GM19372 (cell line): ENCODE measurements around the gene KISS1.
"Not testable (repeated sequence)": the region's sequence is repeated elsewhere in the genome, so short reads cannot be mapped to it uniquely, and the experiment has no call there.

Experiments
- ATAC-seq: cut with Tn5 transposase; IDR thresholded peaks from one replicate; pipeline ENCODE4 v1.9.1; 2021; ENCODE audit warnings: mild to moderate bottlenecking, low read depth, moderate library complexity; ENCODE audit not compliant: unreplicated experiment

Gene KISS1, protein sequence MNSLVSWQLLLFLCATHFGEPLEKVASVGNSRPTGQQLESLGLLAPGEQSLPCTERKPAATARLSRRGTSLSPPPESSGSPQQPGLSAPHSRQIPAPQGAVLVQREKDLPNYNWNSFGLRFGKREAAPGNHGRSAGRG

DNA sequence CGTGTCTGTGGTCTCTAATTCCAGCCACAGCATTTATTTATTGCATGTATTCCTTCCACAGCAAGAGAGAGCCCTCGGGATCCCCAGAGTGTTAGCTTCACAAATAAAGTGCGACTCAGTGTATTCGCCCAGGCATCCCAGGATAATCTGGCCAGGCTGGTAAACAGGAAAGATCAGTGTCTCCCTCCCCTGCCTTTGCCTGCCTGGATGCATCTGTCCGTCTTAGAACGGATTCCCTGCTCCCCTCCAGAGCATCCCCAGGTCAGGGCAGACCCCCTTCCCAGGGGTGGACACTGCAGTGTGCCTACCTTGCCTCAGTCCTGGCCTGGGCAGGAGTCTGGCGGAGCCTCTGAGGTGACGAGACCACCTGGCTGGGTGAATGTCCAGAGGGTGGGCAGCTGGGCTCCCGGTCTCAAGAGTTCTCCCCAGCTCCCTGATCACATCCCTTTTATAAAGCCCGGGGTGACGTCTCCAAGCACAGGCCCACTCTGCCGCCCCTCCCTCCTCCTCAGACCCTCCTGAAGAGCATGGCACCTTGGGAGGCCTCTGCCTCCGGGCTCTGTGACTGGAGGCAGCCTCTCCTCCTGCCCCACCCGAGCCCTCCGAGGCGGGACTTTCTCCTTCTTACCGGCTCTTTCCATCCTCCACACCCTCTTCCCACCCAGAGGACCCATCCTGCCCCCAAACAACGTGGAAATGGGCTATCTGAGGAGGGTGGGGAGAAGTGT lies at the start of gene KISS1:
KISS1 (minus strand) TSS at position 424 of the 728 bp plus-strand sequence. CDS start 3,615 bp downstream, outside the sequence.
- ATAC-seq, result no peak

DNA sequence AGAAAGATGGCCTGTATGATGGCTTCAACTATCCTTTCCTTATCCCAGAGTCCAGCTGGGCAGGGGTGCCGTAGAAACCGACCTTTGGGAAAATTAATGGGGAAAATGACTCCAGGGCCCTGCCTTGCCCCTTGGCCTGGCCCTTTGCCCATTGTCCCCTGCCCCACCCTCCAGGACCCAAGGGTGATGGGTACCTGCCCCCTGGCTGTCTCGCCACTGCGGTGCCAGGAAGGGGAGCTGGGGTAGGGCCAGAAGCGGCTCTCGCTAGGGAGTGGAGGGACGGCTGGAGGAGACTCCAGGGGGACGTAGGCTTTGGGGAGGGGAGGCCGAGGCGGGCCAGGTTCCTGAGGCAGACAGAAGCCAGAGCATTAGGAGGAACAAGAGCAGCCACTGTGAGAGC lies 46.6 kb upstream of the KISS1 start:
- no peak for ATAC-seq

DNA sequence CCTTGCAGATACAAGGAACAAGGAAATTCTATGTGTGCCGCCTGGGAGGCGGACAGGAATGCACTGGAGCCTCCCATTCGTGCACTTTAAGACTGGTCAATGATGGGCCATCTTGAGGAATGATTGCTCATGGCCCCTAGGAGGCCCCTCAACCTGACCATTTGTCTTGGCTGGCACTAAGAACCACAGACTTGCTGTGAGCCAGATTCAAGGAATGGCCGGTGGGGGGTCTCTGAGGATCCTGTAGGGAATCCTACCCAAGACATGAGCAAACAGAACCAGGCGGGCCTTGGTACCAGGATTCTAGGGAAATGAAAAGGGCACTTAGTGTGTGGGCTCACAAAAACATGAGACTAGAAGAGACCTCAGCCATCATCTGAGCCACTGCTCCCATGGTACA lies 45.6 kb upstream of the KISS1 start:
- no peak for ATAC-seq

DNA sequence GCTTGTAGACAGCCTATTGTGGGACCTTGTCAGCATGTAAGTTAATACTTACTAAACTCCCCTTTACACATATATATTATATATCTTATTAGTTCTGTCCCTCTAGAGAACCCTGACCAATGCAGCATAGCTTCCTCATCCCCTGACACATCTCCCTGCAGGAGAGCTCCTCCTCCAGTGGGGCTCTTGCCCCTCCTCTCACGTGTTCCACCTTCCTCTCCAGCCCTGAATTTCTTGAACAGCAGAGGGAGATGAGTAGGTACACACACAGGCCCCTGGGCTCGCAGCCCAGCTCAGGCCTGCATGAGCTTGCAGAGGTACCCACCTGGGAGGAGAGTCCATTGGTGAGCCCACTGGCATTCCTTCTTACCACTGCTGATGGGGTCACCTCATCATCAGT lies 44.8 kb upstream of the KISS1 start:
- no peak for ATAC-seq

DNA sequence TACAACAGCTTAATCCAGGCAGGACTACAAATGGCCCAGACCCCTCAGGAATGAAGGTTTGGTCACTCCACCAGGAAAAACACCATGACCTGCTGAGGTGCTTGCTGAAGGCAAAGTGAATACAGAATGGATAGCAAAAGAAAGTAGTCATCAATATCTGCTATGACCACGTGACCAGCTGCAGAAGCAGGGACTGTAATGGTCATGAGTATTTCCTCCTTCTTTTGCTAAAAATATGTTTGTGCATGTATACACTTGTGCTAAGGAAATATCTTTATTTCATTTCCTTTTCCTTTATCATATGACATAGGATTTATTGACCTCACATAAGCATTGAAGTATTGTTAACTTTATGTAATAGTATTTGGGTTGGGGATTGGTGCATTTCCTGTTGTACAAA lies 43.9 kb upstream of the KISS1 start:
- no peak for ATAC-seq

DNA sequence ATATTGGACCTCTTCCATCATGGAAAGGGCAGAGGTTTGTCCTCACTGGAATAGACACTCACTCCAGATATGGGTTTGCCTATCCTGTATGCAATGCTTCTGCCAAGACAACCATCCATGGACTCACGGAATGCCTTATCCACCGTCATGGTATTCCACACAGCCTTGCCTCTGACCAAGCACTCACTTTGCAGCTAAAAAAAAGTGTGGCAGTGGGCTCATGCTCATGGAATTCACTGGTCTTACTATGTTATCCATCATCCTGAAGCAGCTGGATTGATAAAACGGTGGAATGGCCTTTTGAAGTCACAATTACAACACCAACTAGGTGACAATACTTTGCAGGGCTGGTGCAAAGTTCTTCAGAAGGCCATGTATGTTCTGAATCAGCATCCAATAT lies 43.1 kb upstream of the KISS1 start:
- not testable (repeated sequence) for ATAC-seq

DNA sequence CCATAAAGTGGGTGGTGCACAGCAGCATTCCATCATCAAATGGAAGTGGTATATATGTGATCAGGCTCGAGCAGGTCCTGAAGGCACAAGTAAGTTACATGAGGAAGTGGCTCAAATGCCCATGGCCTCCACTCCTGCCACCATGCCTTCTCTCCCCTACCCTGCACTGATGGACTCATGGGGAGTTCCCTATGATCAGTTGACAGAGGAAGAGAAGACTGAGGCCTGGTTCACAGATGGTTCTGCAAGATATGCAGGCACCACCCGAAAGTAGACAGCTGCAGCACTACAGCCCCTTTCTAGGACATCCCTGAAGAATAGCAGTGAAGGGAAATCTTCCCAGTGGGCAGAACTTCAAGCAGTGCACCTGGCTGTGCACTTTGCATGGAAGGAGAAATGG lies 42.2 kb upstream of the KISS1 start:
- not testable (repeated sequence) for ATAC-seq

DNA sequence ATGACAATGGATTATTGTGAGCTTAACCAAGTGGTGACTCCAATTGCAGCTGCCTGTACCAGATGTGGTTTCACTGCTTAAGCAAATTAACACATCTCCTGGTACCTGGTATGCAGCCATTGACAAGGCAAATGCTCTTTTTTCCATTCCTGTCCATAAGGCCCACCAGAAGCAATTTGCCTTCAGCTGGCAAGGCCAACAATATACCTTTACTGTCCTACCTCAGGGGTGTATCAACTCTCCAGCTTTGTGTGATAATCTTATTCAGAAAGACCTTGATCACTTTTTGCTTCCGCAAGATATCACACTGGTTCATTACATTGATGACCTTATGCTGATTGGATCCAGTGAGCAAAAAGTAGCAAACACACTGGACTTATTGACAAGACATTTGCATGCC lies 41.2 kb upstream of the KISS1 start:
- not testable (repeated sequence) for ATAC-seq

DNA sequence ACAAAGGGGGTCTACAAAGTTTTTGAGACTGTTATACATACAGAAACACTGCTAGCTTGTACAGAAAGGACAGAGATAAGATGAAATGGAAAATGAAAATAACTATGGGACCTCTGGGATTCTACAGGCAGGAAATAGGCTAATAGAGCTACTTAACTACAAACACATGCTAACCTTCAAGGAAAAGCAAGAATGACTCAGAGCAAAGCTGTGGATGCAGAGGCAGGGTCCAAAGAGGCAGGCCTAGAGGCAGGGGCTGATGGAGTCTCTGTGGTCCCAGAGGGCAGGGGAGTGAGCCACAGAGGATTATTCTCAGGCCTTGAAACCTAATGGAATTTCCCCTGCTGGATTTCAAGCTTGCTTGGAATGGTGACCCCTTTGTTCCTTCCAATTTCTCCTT lies 36.2 kb upstream of the KISS1 start:
- no peak for ATAC-seq

DNA sequence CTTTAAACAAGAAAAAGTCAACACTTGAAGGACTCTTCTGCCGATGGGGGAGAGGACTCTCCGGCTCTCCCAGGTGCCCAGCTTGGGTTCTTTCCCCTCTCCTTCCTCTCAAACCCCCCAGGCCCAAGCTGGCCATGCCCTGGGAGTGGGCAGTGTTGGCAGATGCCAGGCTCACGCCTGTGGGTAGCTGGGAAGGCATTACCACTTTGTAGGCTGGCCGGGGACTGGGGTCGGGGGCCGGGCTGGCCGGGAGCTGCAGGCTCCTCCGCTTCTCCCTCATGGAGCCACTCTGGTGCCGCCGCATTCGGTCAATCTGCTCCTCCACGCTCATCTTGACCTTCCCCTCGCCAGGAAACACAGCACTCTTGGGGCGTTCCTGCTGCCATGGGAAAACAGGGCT lies 33.9 kb upstream of the KISS1 start:
- ATAC-seq, result no peak

DNA sequence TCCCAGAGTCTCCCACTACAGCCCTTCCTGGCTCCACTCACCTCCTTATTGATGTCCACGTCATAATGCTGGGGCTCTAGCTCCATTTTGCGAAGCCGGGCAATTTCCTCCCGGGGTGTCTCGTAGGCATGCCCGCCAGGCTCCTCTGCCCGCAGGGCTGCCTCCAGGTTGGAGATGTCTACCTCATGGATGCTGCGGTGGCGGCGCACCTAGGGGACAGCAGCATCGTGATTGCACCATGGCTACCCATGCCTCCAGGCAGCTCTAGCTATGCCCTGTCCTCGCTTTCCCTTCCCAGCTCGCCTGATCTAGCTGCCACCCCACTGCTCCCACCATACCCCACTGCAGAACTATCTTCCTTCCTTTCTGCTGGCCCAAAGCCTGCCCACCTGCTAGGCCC lies 32.6 kb upstream of the KISS1 start:
- no peak for ATAC-seq

DNA sequence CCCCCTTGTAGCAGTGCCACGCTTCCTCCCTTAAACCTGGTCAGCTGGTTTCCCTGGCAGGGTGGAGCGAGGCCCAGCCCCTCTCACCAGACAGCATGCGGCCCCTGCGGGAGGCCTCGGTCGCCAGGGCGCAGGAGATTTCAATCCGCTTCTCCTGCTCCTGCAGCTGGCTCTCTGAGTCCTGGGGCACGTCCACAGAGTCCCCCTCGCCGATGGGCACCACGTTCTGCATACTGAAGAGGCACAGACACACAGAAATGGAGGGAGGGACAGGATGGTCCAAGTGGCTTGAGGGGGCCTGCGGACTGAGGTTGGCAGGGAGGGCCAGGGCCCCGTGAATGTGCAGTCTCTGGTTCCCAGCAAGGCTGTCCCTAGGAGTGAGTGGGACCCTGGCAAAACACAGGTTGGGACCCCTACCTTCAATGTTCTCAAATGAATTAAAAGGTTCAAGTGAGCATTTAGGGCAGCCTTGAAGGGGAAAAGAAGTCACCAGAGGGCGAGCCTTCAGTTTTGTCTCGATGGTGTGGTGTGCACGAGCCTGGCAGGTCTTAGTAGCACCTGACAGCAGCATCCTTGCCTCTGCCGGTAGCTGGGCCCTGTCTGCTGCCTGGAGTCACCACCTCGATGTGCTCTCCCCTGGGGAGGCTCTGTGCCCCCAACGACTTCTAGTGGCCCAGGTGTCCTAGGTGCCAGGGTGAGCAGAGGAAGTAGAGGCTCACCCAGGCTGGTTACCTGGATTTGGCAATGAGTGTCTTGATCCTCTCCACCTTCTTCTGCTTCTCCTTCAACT lies 31.9 kb upstream of the KISS1 start:
- ATAC-seq, result no peak

DNA sequence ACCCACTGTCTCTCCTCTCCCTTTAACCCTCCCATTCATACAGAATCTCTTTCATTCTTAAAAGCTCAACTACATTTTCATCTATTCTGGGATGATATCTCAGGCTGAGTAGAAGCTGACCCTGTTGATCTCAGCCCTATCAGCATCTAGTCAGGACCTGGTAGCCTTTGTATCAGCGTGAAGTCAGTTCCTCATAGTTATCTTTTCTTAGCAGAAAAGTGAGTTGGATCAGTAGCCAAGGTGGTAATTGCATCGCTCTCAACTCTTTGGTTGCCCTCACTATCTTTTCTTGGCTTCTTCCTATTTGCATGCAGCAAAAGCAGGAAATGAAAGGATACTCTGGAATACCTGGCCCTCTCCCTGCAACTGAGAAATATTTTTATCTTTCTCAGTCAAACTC lies 31.1 kb upstream of the KISS1 start:
- ATAC-seq, result no peak

DNA sequence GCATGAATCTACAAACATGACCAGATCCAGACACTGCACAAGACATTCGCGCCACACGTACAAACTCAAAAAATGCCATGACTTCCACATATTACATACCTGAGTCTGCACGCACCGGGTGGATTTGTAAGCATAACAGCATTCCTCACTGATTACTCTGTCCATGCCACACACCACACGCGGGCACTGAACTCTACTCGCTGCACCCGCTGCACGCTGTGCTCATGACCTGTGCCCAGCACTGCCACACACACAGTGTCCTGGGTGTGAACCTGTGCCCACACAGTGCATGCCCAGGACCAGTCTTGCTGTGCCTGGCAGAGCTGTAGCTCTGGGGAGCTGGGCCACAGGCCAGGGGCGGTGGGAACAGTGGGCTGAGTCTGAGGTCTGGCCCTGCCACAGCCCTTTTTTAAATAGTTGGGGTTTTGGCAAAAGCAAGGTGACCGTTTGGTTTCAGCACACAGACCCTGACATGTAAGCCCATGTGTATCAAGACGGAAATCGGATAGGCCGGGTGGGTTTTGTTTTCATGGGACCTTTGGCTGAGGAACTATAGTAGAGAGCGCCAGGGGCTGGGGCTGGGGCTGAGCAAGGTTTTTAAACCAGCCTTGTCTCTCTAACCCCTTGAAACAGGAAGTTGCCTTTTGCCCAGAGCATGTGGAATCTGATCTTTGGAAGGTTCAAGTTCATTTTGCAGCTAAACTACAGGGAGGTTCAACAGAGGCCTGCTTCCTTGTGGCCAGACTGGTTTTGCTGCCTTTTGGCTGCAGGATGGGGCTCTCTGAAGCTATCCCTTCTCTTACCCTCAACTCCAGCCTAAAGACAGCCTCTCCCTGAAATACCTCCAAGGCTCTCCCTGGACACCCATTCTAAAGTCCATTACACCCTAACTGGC lies 29.8 kb upstream of the KISS1 start:
- no peak for ATAC-seq

DNA sequence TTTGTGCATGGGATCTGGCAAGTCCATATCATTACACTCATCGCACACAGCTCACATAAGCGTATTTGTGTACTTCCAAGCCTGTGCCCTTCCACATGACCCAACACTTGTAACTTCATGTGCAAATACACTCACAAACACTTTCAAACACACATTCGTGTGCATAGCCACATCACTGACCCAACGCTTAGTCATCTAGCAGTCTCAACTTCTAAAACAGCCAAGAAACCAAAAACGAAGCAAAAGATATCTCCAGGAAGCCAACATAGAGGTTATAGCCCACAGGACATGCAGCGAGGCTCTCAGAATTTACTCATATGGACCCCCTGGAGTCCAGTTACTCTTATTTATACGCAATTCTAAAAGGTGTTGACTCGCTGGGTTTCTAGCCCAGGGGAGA lies 28.4 kb upstream of the KISS1 start:
- no peak for ATAC-seq

DNA sequence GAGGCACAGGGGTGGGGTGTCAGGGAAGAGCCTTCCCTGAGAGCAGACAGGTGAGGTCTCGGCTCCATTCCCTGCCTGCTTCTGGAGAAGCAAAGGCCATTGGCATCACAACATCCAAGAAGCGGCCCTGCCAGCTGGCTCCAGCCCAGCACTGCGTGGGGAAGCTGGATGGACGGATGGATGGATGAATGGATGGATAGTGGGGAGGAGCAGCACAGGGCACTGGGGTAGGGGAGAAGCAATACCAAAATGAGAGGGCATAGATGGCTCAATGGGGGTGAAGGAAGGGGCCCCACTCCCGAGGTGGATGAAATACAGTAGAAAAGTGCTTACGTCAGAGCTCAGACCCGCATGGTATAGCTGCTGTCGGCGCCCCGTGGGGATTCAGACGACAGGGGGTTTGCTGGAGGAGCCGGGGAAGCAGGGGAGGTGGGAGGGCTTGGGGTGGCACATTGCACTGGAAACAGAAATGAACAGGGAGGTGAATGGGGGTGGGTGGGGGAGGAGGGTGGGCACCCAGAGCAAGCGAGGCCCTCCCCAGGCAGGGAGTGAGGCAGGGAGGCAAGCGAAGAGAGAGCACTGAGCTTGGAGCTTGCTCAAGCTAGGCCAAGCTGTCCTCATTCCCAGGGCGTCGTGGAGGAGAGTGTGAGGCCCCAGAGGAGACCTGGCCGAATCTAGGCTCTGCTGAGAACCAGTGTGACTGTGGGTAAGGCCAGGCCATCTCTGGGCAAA lies 27.0 kb upstream of the KISS1 start:
- ATAC-seq, result no peak

DNA sequence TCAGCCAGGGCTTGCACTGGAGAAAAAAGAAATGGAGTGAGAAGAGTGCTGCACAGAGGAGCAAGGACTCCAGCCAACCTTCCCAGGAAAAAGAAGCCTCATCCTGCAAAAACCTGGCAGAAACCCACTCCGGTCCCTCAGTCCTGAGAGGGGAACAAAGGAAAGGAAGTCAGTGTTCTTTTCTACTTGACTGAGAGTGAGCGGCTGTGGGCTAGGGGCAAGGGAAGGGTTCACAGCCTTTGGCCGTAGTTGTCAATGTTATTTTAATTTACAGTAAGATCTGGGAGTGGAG lies 26.4 kb upstream of the KISS1 start:
- no peak for ATAC-seq

DNA sequence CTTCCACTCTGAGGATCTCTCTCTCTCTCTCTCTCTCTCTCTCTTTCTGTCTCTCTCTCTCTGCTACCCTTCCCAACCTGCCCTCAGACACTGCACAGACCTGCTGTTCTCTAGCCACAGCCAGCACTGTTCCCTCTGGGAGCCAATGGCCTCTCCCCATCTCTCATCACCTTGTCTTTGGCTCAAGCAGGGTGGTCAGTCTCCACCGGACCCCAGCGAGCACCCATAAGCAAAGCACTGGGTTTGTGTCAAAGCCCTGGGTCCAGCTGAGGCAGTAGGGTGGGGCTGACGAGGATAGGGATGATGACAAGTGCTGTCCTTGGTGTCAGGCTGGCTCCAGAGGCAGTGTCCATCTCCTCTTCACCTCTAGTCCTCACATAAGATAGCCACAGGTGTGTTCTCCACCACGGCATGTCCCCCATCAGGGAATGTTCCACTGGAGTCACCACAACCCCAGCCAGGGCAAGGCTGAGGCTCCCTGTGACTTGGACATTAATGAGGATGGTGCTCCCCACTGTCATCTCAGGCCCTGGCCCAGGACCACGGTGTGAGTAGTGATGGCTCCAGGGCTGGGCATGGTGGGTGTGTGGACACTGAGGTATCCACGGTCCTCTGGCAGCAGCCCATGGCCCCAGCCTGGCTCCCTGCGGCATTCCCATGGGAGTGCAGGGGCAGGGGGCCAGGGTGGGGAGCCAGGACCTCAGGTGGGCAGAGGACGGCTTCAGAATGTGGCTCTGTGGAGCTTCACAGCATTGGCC lies 25.9 kb upstream of the KISS1 start:
- no peak for ATAC-seq

DNA sequence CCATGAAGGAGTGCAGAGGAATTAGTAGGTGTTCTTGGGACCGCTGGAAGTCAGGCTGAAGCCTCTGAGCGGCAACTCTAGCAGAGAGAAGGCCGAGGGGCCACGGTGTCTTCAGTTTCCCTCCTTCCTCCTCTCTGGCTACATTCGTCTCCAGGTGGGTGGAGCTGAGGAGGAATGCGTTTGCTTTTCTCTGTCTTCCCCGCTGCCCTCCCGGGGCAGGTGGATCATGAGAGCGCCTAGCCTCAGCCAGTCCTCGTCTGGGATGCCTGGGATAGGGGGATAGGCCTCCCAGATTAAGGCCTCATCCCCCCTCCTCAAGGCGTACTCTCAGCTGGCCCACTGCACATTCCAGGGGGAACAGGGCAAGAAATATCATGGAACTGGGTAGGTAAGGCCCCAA lies 25.0 kb upstream of the KISS1 start:
- ATAC-seq, result no peak
